Naive thymus-derived CD8-positive, alpha-beta T cell (primary cell): ENCODE results near the gene EPHB2. TPM values are rescaled to one million over a fixed set of nuclear protein-coding genes. Genes with fewer than 3 reads are reported as not detected.

Experiments used
- ATAC-seq, 2 donors: fragments of 150-1000 bp; cut with Tn5 transposase in 1 of 2; sonication (Bioruptor Pico), chemical (Tn5 transposase) in 1 of 2; 1 replicate in 1 of 2; 2 replicates in 1 of 2; pipeline ENCODE4 v1.10.0; 2021; ENCODE audit warnings: mild to moderate bottlenecking in 2 of 2, moderate library complexity in 2 of 2
- POLR2A ChIA-PET: fragments of 350-600 bp; sonication (Branson Sonifier 250); formaldehyde crosslinking; loops from one replicate; lab custom pipeline; 2021; ENCODE audit warnings: antibody characterized with exemption; lab: Charles Lee
- DNase-seq, 10 donors: peaks; one replicate each; pipeline versions ENCODE4 v3.0.0 to v3.0.0-alpha.2; 2020 to 2022
- H3K27ac Mint-ChIP-seq, 10 donors: one replicate each; pipeline ENCODE4 v1.8.0; 2020 to 2022; ENCODE audit warnings: mild to moderate bottlenecking in 10 of 10, mixed read lengths in 10 of 10, moderate library complexity in 4 of 10, inconsistent platforms in 1 of 10
- H3K27me3 Mint-ChIP-seq, 5 donors: one replicate each; pipeline ENCODE4 v1.8.0; 2021 to 2022; ENCODE audit warnings: mixed read lengths in 5 of 5
- H3K36me3 Mint-ChIP-seq, 3 donors: one replicate each; pipeline ENCODE4 v1.8.0; 2020 to 2022; ENCODE audit warnings: mixed read lengths in 3 of 3, mild to moderate bottlenecking in 2 of 3, inconsistent platforms in 1 of 3
- H3K4me1 Mint-ChIP-seq, 4 donors: one replicate each; pipeline ENCODE4 v1.8.0; 2021 to 2022; ENCODE audit warnings: mixed read lengths in 4 of 4
- H3K4me3 Mint-ChIP-seq, 10 donors: one replicate each; pipeline ENCODE4 v1.8.0; 2020 to 2022; ENCODE audit warnings: mild to moderate bottlenecking in 10 of 10, mixed read lengths in 10 of 10, moderate library complexity in 6 of 10, inconsistent platforms in 1 of 10
- H3K9me3 Mint-ChIP-seq, 9 donors: one replicate each; pipeline ENCODE4 v1.8.0; 2020 to 2022; ENCODE audit warnings: mixed read lengths in 9 of 9, mild to moderate bottlenecking in 3 of 9, inconsistent platforms in 1 of 9, moderate library complexity in 1 of 9
- polyA plus RNA-seq, 3 donors: library from polyadenylated mRNA; unstranded; fragments of 300-500 nt; fragmentation: Illumina TruSeq; gene quantifications; one replicate each; pipeline ENCODE4 v1.2.3, GENCODE V29; 2021
- total RNA-seq, 8 experiments: library from RNA in 2 of 8; stranded (reverse) in 2 of 8; gene quantifications; one replicate each; pipeline ENCODE4 v1.2.3 and lab custom pipeline; 2021 to 2026

Gene EPHB2
- total and polyA plus RNA-seq, 5 experiments from 2014 or later: 0.21 to 0.25 TPM; not detected in 3

- no peak overlapping the region for H3K27ac Mint-ChIP-seq
- peaks cover 27 to 76% (median 54%) of the 10 kb centered on the region in 5 donors for H3K27me3 Mint-ChIP-seq
- H3K9me3 Mint-ChIP-seq: no peaks in the 10 kb centered on the region
- POLR2A ChIA-PET: no interaction called here
- peak overlapping the region in 6 of 10 donors; percentile 39 to 74 (median 48) for H3K4me3 Mint-ChIP-seq
- no peak for DNase-seq
- H3K36me3 Mint-ChIP-seq: peaks cover 0 to 2% (median 0%) of the 10 kb centered on the region in 3 donors
- H3K4me1 Mint-ChIP-seq: peaks cover 0 to 20% (median 4%) of the 10 kb centered on the region in 4 donors
- ATAC-seq: no peak
Measured at GRCh38 chr1:22712502-22713271, 2.0 kb downstream of the EPHB2 start.

DNA sequence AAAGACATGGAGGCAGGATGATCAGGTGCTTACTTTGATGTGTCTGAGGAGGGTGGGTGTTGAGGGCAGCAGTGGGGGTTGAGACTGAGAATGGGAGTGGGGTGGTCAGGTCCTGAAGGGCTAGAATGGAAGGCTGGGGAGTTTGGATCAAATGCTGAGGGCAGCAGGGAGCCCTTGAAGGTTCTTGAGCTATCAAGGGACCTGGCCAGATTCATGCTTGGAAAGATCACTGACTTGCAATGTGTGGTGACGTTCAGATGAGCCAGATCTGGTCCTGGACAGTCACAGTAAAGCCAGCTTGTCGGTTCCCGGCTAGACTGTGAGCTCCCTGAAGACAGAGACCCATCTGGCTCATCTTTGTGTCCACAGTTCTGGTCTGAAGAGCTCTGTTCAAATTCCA lies 3.8 kb downstream of the EPHB2 start:
- Mint-ChIP-seq H3K27ac (no peak overlapping the region), H3K36me3 (peaks cover 0 to 2% (median 0%) of the 10 kb centered on the region in 3 donors), H3K27me3 (peaks cover 23 to 67% (median 37%) of the 10 kb centered on the region in 5 donors), H3K4me3 (no peak overlapping the region), H3K4me1 (peaks cover 0 to 13% (median 4%) of the 10 kb centered on the region in 4 donors), H3K9me3 (no peaks in the 10 kb centered on the region)
- POLR2A ChIA-PET: no interaction called here
- DNase-seq (peak in 1 of 10 donors; percentile 54), ATAC-seq (no peak)

- Mint-ChIP-seq H3K4me3 (no peak overlapping the region), H3K27me3 (peaks cover 15 to 55% (median 30%) of the 10 kb centered on the region in 5 donors), H3K36me3 (no peaks in the 10 kb centered on the region), H3K4me1 (peaks cover 0 to 4% (median 0%) of the 10 kb centered on the region in 4 donors), H3K27ac (no peak overlapping the region), H3K9me3 (no peaks in the 10 kb centered on the region)
- peak in 1 of 10 donors; percentile 34 for DNase-seq
- no peak for ATAC-seq
- POLR2A ChIA-PET: no interaction called here
Measured at GRCh38 chr1:22717037-22717760, 6.6 kb downstream of the EPHB2 start.

DNA sequence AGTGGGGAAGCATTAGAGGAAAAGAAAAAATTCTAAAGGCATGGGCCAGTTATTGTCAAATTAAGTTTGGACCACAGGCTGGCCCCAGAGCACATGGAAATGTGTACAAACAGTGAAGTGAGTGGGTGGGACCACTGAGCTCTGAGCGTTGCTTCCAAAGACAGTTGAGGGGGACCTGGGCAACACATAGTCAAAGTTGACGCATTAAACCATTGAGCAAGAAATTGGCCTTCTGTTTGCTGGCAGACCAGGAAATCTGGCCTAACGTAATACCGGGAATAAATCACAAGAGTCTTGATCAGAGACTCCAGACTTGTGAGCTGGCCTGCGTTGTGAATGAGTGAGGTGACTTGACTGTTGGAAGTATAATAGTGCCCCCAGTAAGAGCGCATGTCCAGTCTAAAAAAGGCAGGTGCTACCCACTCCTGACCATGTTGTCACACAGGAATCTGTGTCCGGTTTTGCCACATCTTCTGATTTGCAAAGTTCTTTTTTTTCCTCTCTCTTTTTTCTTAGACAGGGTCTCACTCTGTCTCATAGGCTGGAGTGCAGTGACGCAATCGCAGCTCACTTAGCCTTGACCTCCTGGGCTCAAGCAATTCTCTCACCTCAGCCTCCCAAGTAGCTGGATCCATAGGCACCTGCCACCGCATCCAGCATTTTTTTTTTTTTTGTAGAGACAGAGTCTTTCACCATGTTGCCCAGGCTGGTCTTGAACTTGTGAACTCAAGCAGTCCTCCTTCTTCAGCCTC lies 10.7 kb downstream of the EPHB2 start:
- Mint-ChIP-seq H3K36me3 (no peaks in the 10 kb centered on the region), H3K4me1 (no peaks in the 10 kb centered on the region), H3K4me3 (no peak overlapping the region), H3K9me3 (no peaks in the 10 kb centered on the region), H3K27ac (no peak overlapping the region), H3K27me3 (peaks cover 9 to 35% (median 23%) of the 10 kb centered on the region in 5 donors)
- no peak for ATAC-seq
- POLR2A ChIA-PET: no interaction called here
- peak in 1 of 10 donors; percentile 16 for DNase-seq

- Mint-ChIP-seq H3K4me1 (no peaks in the 10 kb centered on the region), H3K27me3 (peaks cover 9 to 28% (median 23%) of the 10 kb centered on the region in 5 donors), H3K4me3 (no peak overlapping the region), H3K36me3 (no peaks in the 10 kb centered on the region), H3K9me3 (no peaks in the 10 kb centered on the region), H3K27ac (no peak overlapping the region)
- DNase-seq (peak in 1 of 10 donors; percentile 37), ATAC-seq (no peak)
- POLR2A ChIA-PET: no interaction called here
Measured at GRCh38 chr1:22722901-22723550, 12.4 kb downstream of the EPHB2 start.

GRCh38 chr1:22727873-22728272 lies 17.2 kb downstream of the EPHB2 start:
- POLR2A ChIA-PET: no interaction called here
- DNase-seq (no peak), ATAC-seq (no peak)
- Mint-ChIP-seq H3K4me1 (peaks cover 0 to 2% (median 0%) of the 10 kb centered on the region in 4 donors), H3K27ac (no peak overlapping the region), H3K36me3 (no peaks in the 10 kb centered on the region), H3K27me3 (peaks cover 9 to 21% (median 14%) of the 10 kb centered on the region in 5 donors), H3K4me3 (no peak overlapping the region), H3K9me3 (no peaks in the 10 kb centered on the region)

- Mint-ChIP-seq H3K4me3 (no peak overlapping the region), H3K27me3 (peaks cover 9 to 19% (median 13%) of the 10 kb centered on the region in 5 donors), H3K4me1 (peaks cover 0 to 2% (median 0%) of the 10 kb centered on the region in 4 donors), H3K36me3 (no peaks in the 10 kb centered on the region), H3K27ac (no peak overlapping the region), H3K9me3 (no peaks in the 10 kb centered on the region)
- ATAC-seq: no peak
- DNase-seq: no peak
- POLR2A ChIA-PET: no interaction called here
Measured at GRCh38 chr1:22728751-22729399, 18.2 kb downstream of the EPHB2 start.

GRCh38 chr1:22729400-22729773 lies 18.7 kb downstream of the EPHB2 start:
- Mint-ChIP-seq H3K36me3 (no peaks in the 10 kb centered on the region), H3K9me3 (no peaks in the 10 kb centered on the region), H3K4me1 (peaks cover 0 to 2% (median 0%) of the 10 kb centered on the region in 4 donors), H3K27ac (peak overlapping the region in 1 of 10 donors; percentile 15), H3K4me3 (no peak overlapping the region), H3K27me3 (peaks cover 9 to 15% (median 11%) of the 10 kb centered on the region in 5 donors)
- ATAC-seq (no peak), DNase-seq (no peak)
- POLR2A ChIA-PET: no interaction called here

DNA sequence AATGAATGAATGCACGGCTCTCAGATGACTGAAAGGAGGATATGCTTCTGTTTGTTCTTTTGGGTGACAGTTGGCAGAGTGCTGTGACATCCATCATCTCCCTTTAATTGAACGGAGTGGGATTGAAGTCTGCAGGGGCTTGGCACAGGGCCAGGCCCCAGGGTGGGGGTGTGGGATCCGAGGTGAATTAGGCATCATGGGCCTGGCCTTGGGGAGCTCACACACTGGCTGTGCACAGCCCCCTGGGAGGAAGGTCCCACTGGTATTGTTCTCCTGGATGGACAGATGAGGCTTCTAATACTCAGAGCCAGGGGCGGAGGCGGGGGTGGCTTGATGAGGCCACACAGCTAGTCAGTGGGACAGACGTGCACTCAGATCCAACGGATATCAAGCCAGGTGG lies 19.3 kb downstream of the EPHB2 start:
- H3K27ac Mint-ChIP-seq: no peak overlapping the region
- POLR2A ChIA-PET: no interaction called here
- H3K9me3 Mint-ChIP-seq: no peaks in the 10 kb centered on the region
- no peak for DNase-seq
- H3K27me3 Mint-ChIP-seq: peaks cover 8 to 12% (median 9%) of the 10 kb centered on the region in 5 donors
- no peak for ATAC-seq
- H3K36me3 Mint-ChIP-seq: no peaks in the 10 kb centered on the region
- no peak overlapping the region for H3K4me3 Mint-ChIP-seq
- peaks cover 0 to 2% (median 0%) of the 10 kb centered on the region in 4 donors for H3K4me1 Mint-ChIP-seq

DNA sequence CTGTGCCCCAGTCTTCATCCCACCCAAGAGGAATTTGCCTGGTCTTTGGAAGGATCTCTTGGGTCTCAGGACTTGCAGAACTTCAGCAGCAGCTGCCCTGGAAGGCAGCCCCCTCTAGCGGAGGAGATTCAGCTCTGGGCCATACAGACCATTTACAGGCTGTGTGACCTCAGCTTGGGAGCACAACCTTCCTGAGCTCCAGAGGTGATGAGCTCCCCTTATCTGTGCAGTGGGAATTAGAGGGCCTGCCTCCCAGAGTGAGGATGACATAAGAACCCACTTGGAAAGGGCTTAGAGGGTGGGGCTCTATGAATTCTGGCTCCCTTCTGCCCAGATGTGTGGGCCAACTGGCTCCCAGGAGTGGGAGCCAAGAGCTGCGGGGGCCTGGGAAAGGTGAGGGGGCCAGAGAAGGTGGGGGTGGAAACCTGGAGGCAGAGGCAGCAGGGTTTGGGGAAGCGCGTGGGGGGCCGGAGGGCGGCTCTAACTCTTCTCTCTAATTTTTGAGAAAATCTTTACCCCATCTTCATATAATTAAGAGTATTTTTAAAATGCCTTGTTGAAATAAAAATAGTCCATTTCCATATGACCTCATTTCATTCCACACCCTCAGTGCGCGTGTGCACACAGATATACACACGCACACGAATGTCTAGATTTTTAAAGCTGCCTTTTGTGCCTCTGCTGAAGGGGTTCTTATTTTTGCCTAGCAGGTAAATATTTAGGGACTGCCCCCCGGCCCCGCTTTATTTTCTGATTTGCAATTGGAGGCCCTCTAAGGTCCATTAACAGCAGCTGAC lies 21.5 kb downstream of the EPHB2 start:
- Mint-ChIP-seq H3K36me3 (no peaks in the 10 kb centered on the region), H3K27me3 (no peaks in the 10 kb centered on the region), H3K9me3 (no peaks in the 10 kb centered on the region), H3K27ac (peak overlapping the region in 1 of 10 donors; percentile 24), H3K4me1 (peaks cover 0 to 2% (median 0%) of the 10 kb centered on the region in 4 donors), H3K4me3 (no peak overlapping the region)
- POLR2A ChIA-PET: interaction anchor here (0.6 kb wide), 1 partner anchor 16 kb away, joined by 4 read pairs; no protein-coding TSS in a partner anchor
- no peak for ATAC-seq
- DNase-seq: no peak

DNA sequence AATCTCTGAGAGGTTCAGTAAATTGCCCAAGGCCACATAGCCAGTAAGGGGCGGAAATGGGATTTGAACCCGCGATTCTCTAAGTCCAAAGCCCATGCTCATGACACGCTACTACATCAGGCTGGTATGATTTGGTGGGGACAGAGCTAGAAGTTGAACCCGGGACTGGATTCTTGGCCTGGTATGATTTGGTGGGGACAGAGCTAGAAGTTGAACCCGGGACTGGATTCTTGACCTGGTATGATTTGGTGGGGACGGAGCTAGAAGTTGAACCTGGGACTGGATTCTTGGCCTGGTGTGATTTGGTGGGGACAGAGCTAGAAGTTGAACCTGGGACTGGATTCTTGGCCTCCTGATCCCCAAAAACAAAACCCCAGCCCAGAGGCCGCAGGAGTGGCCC lies 23.0 kb downstream of the EPHB2 start:
- Mint-ChIP-seq H3K27me3 (no peaks in the 10 kb centered on the region), H3K4me3 (no peak overlapping the region), H3K27ac (peak overlapping the region in 1 of 10 donors; percentile 51), H3K36me3 (no peaks in the 10 kb centered on the region), H3K9me3 (no peaks in the 10 kb centered on the region), H3K4me1 (peaks cover 0 to 2% (median 0%) of the 10 kb centered on the region in 4 donors)
- ATAC-seq: no peak
- POLR2A ChIA-PET: no interaction called here
- no peak for DNase-seq
